Gastrocnemius medialis (tissue), 4 donors: Measurements from ENCODE around the gene HOOK2. TPM values are rescaled to one million over a fixed set of nuclear protein-coding genes. Genes with fewer than 3 reads are reported as not detected.
A peak's percentile ranks its signal among the peaks of the same experiment; 100 is the strongest.

ENCODE experiments used
- ATAC-seq, 2 donors: fragments of 150-250 bp; one replicate each; pipeline ENCODE4 v1.9.1; 2016
- DNase-seq, 2 donors: peaks; one replicate each; pipeline ENCODE4 v3.0.0-alpha.2; 2019
- H3K27ac ChIP-seq, 4 donors: fragments of 200-600 bp; sonication (generic); 1 replicate in 1 of 4; 2 replicates in 3 of 4; pipeline ENCODE4 v1.5.1; 2016 to 2018; ENCODE audit warnings: mild to moderate bottlenecking in 2 of 4, moderate library complexity in 1 of 4
- H3K27me3 ChIP-seq, 3 donors: fragments of 200-600 bp; sonication (generic) in 2 of 3; 1 replicate in 1 of 3; 2 replicates in 2 of 3; pipeline versions ENCODE4 v1.5.1 to v1.6.0; 2016 to 2019; ENCODE audit warnings: mild to moderate bottlenecking in 1 of 3, moderate library complexity in 1 of 3
- H3K36me3 ChIP-seq, 2 donors: fragments of 200-600 bp; sonication (generic) in 1 of 2; one replicate each; pipeline ENCODE4 v1.5.1; 2017 to 2018
- H3K4me1 ChIP-seq, 2 donors: fragments of 200-600 bp; sonication (generic) in 1 of 2; one replicate each; pipeline ENCODE4 v1.5.1; 2016 to 2017; ENCODE audit warnings: mild to moderate bottlenecking in 2 of 2
- H3K4me3 ChIP-seq, 4 donors: fragments of 200-600 bp; sonication (generic) in 3 of 4; 1 replicate in 1 of 4; 2 replicates in 3 of 4; pipeline ENCODE4 v1.5.1; 2016 to 2019; ENCODE audit warnings: mild to moderate bottlenecking in 2 of 4
- H3K9me3 ChIP-seq, 3 donors: fragments of 200-600 bp; sonication (generic) in 2 of 3; 1 replicate in 1 of 3; 2 replicates in 2 of 3; pipeline ENCODE4 v1.5.1; 2016 to 2019
- CTCF ChIP-seq, 5 experiments: fragments of 450-650 bp in 3 of 5; fragments of 200-600 bp in 2 of 5; sonication (generic) in 2 of 5; IDR thresholded peaks in 4 of 5; conservative IDR thresholded peaks in 1 of 5; 1 replicate in 4 of 5; 2 replicates in 1 of 5; pipeline ENCODE4 v1.5.1; 2016 to 2019; ENCODE audit warnings: antibody characterized with exemption in 5 of 5, mild to moderate bottlenecking in 3 of 5, moderate library complexity in 3 of 5
- POLR2A ChIP-seq, 2 donors: fragments of 450-650 bp; IDR thresholded peaks; one replicate each; pipeline ENCODE4 v1.6.1; 2017; ENCODE audit warnings: antibody characterized with exemption in 2 of 2, mild to moderate bottlenecking in 2 of 2, moderate library complexity in 2 of 2
- in situ Hi-C, 4 donors: fragments of 200-750 bp; cut with MboI; loops; one replicate each; pipeline versions ENCODE4 v1.15.0 to v1.8.0; 2017; ENCODE audit warnings: low sequenced_read_pairs in 4 of 4
- intact Hi-C: fragments of 100-400 bp; cut with DNase I; formaldehyde crosslinking; loops from one replicate; pipeline ENCODE4 v1.15.1; 2023; ENCODE audit warnings: low total_unique reads
- total RNA-seq, 4 donors: library from RNA; depleted of rRNA; stranded (reverse); fragments of >200 nt; gene quantifications; one replicate each; pipeline versions ENCODE4 v1.1.0 to v1.2.3, GENCODE V29; 2016

Gene HOOK2
- total RNA-seq, 4 donors from 2014 or later, result 12.3 to 23.4 (median 17.6) TPM

- intact Hi-C loops, result loop anchor here (1.0 to 5.0 kb wide), 5 partner anchors 18 to 1054 kb away; partner anchors contain the start of genes FARSA, HOOK2, IER2 and STX10
- Histone ChIP-seq H3K9me3 (no peaks in the 10 kb centered on the region), H3K36me3 (no peaks in the 10 kb centered on the region), H3K4me3 (peak overlapping the region; percentile 91 to 98 (median 94)), H3K4me1 (peaks cover 24 to 27% of the 10 kb centered on the region in 2 donors), H3K27ac (peak overlapping the region; percentile 99 to 100 (median 100)), H3K27me3 (no peaks in the 10 kb centered on the region)
- DNase-seq (peak; percentile 85 to 92), ATAC-seq (peak; percentile 48 to 55)
- TF ChIP-seq CTCF (IDR thresholded peaks at IDR 0.05 in 4 of 5, conservative IDR thresholded peaks at IDR 0.05 in 1 of 5) (peak in 2 of 5 experiments; percentile 19 to 30), POLR2A (IDR thresholded peaks at IDR 0.05) (peak; percentile 82 to 90)
- in situ Hi-C loops, result no loop called here
These were observed 18.2 kb upstream of the HOOK2 start for GRCh38 chr19:12793290-12794195.

DNA sequence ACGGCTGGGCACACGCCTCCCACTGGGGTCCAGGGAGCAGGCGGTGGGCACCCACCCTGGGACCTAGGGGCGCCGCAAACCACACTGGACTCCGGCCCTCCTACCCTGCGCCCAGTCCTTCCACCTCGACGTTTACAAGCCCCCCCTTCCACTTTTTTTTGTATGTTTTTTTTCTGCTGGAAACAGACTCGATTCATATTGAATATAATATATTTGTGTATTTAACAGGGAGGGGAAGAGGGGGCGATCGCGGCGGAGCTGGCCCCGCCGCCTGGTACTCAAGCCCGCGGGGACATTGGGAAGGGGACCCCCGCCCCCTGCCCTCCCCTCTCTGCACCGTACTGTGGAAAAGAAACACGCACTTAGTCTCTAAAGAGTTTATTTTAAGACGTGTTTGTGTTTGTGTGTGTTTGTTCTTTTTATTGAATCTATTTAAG, 17.5 kb upstream of the HOOK2 start:
- Histone ChIP-seq H3K27me3 (no peaks in the 10 kb centered on the region), H3K27ac (peak overlapping the region; percentile 99 to 100 (median 100)), H3K36me3 (no peaks in the 10 kb centered on the region), H3K4me1 (peaks cover 31 to 33% of the 10 kb centered on the region in 2 donors), H3K9me3 (no peaks in the 10 kb centered on the region), H3K4me3 (peak overlapping the region; percentile 91 to 98 (median 94))
- intact Hi-C loops (loop anchor here (1.0 to 5.0 kb wide), 5 partner anchors 18 to 1054 kb away; partner anchors contain the start of genes FARSA, HOOK2, IER2 and STX10), in situ Hi-C loops (no loop called here)
- ATAC-seq, result no peak
- TF ChIP-seq POLR2A (IDR thresholded peaks at IDR 0.05) (peak in 1 of 2 donors; percentile 47), CTCF (IDR thresholded peaks at IDR 0.05 in 4 of 5, conservative IDR thresholded peaks at IDR 0.05 in 1 of 5) (peak in 1 of 5 experiments; percentile 5)
- no peak for DNase-seq

DNA sequence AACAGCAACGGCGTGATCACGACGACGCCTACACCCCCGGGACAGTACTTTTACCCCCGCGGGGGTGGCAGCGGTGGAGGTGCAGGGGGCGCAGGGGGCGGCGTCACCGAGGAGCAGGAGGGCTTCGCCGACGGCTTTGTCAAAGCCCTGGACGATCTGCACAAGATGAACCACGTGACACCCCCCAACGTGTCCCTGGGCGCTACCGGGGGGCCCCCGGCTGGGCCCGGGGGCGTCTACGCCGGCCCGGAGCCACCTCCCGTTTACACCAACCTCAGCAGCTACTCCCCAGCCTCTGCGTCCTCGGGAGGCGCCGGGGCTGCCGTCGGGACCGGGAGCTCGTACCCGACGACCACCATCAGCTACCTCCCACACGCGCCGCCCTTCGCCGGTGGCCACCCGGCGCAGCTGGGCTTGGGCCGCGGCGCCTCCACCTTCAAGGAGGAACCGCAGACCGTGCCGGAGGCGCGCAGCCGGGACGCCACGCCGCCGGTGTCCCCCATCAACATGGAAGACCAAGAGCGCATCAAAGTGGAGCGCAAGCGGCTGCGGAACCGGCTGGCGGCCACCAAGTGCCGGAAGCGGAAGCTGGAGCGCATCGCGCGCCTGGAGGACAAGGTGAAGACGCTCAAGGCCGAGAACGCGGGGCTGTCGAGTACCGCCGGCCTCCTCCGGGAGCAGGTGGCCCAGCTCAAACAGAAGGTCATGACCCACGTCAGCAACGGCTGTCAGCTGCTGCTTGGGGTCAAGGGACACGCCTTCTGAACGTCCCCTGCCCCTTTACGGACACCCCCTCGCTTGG, 16.9 kb upstream of the HOOK2 start:
- in situ Hi-C loops, result no loop called here

More for the DNA sequence above, 16.9 kb upstream of the HOOK2 start:
- intact Hi-C loops, result loop anchor here (5.0 kb wide), 4 partner anchors 70 to 1055 kb away; partner anchors contain the start of genes FARSA, IER2, STX10 and TNPO2
- peak; percentile 9 to 24 for ATAC-seq
- DNase-seq, result peak; percentile 81 to 86
- Histone ChIP-seq H3K27ac (peak overlapping the region; percentile 99 to 100 (median 100)), H3K4me3 (peak overlapping the region; percentile 91 to 98 (median 94)), H3K9me3 (no peaks in the 10 kb centered on the region), H3K36me3 (no peaks in the 10 kb centered on the region), H3K27me3 (no peaks in the 10 kb centered on the region), H3K4me1 (peaks cover 33 to 40% of the 10 kb centered on the region in 2 donors)
- TF ChIP-seq POLR2A (IDR thresholded peaks at IDR 0.05), result peak; percentile 71 to 78
- TF ChIP-seq CTCF (IDR thresholded peaks at IDR 0.05 in 4 of 5, conservative IDR thresholded peaks at IDR 0.05 in 1 of 5), result peak in 1 of 5 experiments; percentile 11
